Measurements from ENCODE around the gene ELMO1. TPM values are rescaled to one million over a fixed set of nuclear protein-coding genes. Genes with fewer than 3 reads are reported as not detected.

Gene ELMO1
- total RNA-seq, 1 experiment from 2014 or later: 1.1 TPM

GRCh38 chr7:36825501-36825900 lies 623.2 kb downstream of the ELMO1 start:
- Histone ChIP-seq H3K4me2 (ENCODE audit: low read length) (no peak overlapping the region), H3K9me3 (ENCODE audit: control insufficient read depth in 1 of 2, insufficient read depth in 1 of 2, low read depth in 1 of 2, low read length in 2 of 2) (no peaks in the 10 kb centered on the region), H2AFZ (ENCODE audit: low read depth, low read length, poor library complexity, severe bottlenecking) (no peak overlapping the region), H3K27ac (ENCODE audit: low read depth, low read length) (no peak overlapping the region), H3K36me3 (ENCODE audit: control insufficient read depth in 1 of 2, insufficient read depth in 2 of 2, low read length in 2 of 2) (no peaks in the 10 kb centered on the region), H3K9me2 (ENCODE audit: insufficient read depth) (no peaks in the 10 kb centered on the region), H3K4me1 (ENCODE audit: control insufficient read depth in 1 of 2, insufficient read depth in 2 of 2, low read length in 2 of 2) (no peaks in the 10 kb centered on the region), H3K27me3 (ENCODE audit: insufficient read depth, low read length) (peaks cover 9% of the 10 kb centered on the region; the same call in 1 of the 2 replicates), H3K79me2 (ENCODE audit: insufficient read depth, low read length) (no peaks in the 10 kb centered on the region), H3K9ac (ENCODE audit: low read length) (no peak overlapping the region), H4K20me1 (ENCODE audit: insufficient read depth) (no peaks in the 10 kb centered on the region), H3K4me3 (replicated peaks in 1 of 2; ENCODE audit: low read depth in 1 of 2, low read length in 2 of 2) (no peak overlapping the region)
- no TSS peak for BruUV-seq (replicated peaks)
- ATAC-seq (no peak), DNase-seq (ENCODE audit: low read depth, low spot score) (no peak)
- intact Hi-C loops (cut with micrococcal nuclease): loop anchor here (10.0 kb wide), 1 partner anchor 359 kb away; no protein-coding TSS in a partner anchor
- ChIA-PET RAD21 (ENCODE audit: low non-redundant PET in 1 of 2, low total read pairs in 2 of 2, uncharacterized antibody in 2 of 2, unreplicated experiment in 2 of 2) (no interaction called here), CTCF (no interaction called here), POLR2A (no interaction called here)
- TF ChIP-seq POLR2A (IDR thresholded peaks at IDR 0.05; ENCODE audit: borderline replicate concordance, extremely low read depth, insufficient read depth, insufficient read length) (no peak), SRF (IDR thresholded peaks at IDR 0.05; ENCODE audit: low read depth) (no peak), RAD21 (IDR thresholded peaks at IDR 0.05; ENCODE audit: low read depth) (no peak), EZH2 (IDR thresholded peaks at IDR 0.05) (no peak), FOSL1 (IDR thresholded peaks at IDR 0.05; ENCODE audit: low read depth) (no peak), REST (IDR thresholded peaks at IDR 0.05; ENCODE audit: low read depth) (no peak), ZNF274 (IDR thresholded peaks at IDR 0.05; ENCODE audit: low read depth, low read length) (no peak), CTCF (IDR thresholded peaks at IDR 0.05 in 2 of 3, conservative IDR thresholded peaks at IDR 0.05 in 1 of 3; ENCODE audit: borderline replicate concordance in 1 of 3, insufficient read depth in 1 of 3, low read depth in 2 of 3, low read length in 2 of 3) (no peak), POLR2AphosphoS5 (IDR thresholded peaks at IDR 0.05; ENCODE audit: low read depth, low read length) (no peak), SP1 (IDR thresholded peaks at IDR 0.05; ENCODE audit: low read depth) (no peak), JUND (IDR thresholded peaks at IDR 0.05) (no peak), YY1 (IDR thresholded peaks at IDR 0.05; ENCODE audit: extremely low read depth, insufficient replicate concordance, low read depth, low read length) (no peak), MAX (IDR thresholded peaks at IDR 0.05) (no peak), ELF1 (IDR thresholded peaks at IDR 0.05; ENCODE audit: borderline replicate concordance, low read depth) (no peak), ZBTB33 (IDR thresholded peaks at IDR 0.05; ENCODE audit: extremely low read depth, insufficient replicate concordance, low read length) (no peak), SIN3A (IDR thresholded peaks at IDR 0.05; ENCODE audit: low read depth) (no peak), CEBPB (IDR thresholded peaks at IDR 0.05; ENCODE audit: low read depth) (no peak), CBX3 (IDR thresholded peaks at IDR 0.05; ENCODE audit: low read depth) (no peak), ATF3 (IDR thresholded peaks at IDR 0.05) (no peak), TCF7L2 (IDR thresholded peaks at IDR 0.05; ENCODE audit: borderline replicate concordance, extremely low read depth, insufficient read depth, insufficient read length) (no peak)
